HepG2 (cell line): Measurements from ENCODE around the gene MTA2. TPM values are rescaled to one million over a fixed set of nuclear protein-coding genes. Genes with fewer than 3 reads are reported as not detected.

Experiments used
- FOSL1 ChIP-seq: sonication (generic); formaldehyde crosslinking; IDR thresholded peaks from 2 replicates; pipeline ENCODE4 v1.9.0; 2021; ENCODE audit warnings: missing genetic modification reagents, borderline replicate concordance
- FOXJ3 ChIP-seq: sonication (generic); formaldehyde crosslinking; IDR thresholded peaks from 2 replicates; pipeline ENCODE4 v1.4.0; 2020; ENCODE audit warnings: missing genetic modification reagents, mild to moderate bottlenecking, borderline replicate concordance
- FOXO4 ChIP-seq: sonication (generic); formaldehyde crosslinking; conservative IDR thresholded peaks from 2 replicates; pipeline ENCODE4 v1.8.1; 2023; ENCODE audit warnings: missing genetic modification reagents
- GLI4 ChIP-seq: sonication (generic); formaldehyde crosslinking; IDR thresholded peaks from 2 replicates; pipeline ENCODE4 v1.5.1; 2020; ENCODE audit warnings: missing genetic modification reagents, mild to moderate bottlenecking, moderate library complexity, borderline replicate concordance
- GTF2F1 ChIP-seq: fragments of 150-350 bp; IDR thresholded peaks from 2 replicates; pipeline ENCODE4 v1.6.1; 2014; ENCODE audit warnings: low read length
- HNRNPL ChIP-seq: fragments of 200-400 bp; formaldehyde crosslinking; IDR thresholded peaks from 2 replicates; pipeline ENCODE4 v1.6.1; 2017; ENCODE audit warnings: mild to moderate bottlenecking, low read depth, low read length
- KAT7 ChIP-seq: IDR thresholded peaks from 2 replicates; pipeline ENCODE4 v1.6.1; 2018; ENCODE audit warnings: borderline replicate concordance, missing compliant biosample characterization
- KLF9 ChIP-seq: IDR thresholded peaks from 2 replicates; pipeline ENCODE4 v1.6.1; 2016; ENCODE audit warnings: low read depth
- LBX2 ChIP-seq: sonication (generic); formaldehyde crosslinking; IDR thresholded peaks from 2 replicates; pipeline ENCODE4 v1.5.0; 2020; ENCODE audit warnings: missing genetic modification reagents, mild to moderate bottlenecking, borderline replicate concordance
- MAFF ChIP-seq: IDR thresholded peaks from 2 replicates; pipeline ENCODE4 v1.6.1; 2011; ENCODE audit warnings: low read depth, low read length, improper control_type of control experiment
- MED8 ChIP-seq: sonication (generic); formaldehyde crosslinking; IDR thresholded peaks from 2 replicates; pipeline ENCODE4 v1.8.1; 2023; ENCODE audit warnings: mild to moderate bottlenecking, missing genetic modification reagents; ENCODE audit not compliant: insufficient replicate concordance
- MEF2D ChIP-seq: sonication (generic); formaldehyde crosslinking; IDR thresholded peaks from 2 replicates; pipeline ENCODE4 v1.5.1; 2020; ENCODE audit warnings: mild to moderate bottlenecking, missing genetic modification reagents
- PHF21A ChIP-seq: sonication (generic); formaldehyde crosslinking; IDR thresholded peaks from 2 replicates; pipeline ENCODE4 v1.5.0; 2020; ENCODE audit warnings: mild to moderate bottlenecking, missing genetic modification reagents
- POGZ ChIP-seq: sonication (generic); formaldehyde crosslinking; IDR thresholded peaks from 2 replicates; pipeline ENCODE4 v1.4.0; 2020; ENCODE audit warnings: mild to moderate bottlenecking, missing genetic modification reagents
- SALL1 ChIP-seq: sonication (generic); formaldehyde crosslinking; IDR thresholded peaks from 2 replicates; pipeline ENCODE4 v1.8.0; 2022; ENCODE audit warnings: mild to moderate bottlenecking, missing genetic modification reagents
- SETDB1 ChIP-seq: sonication (generic); formaldehyde crosslinking; IDR thresholded peaks from 2 replicates; pipeline ENCODE4 v1.5.1; 2020; ENCODE audit warnings: missing genetic modification reagents, mild to moderate bottlenecking, borderline replicate concordance
- SOX6 ChIP-seq, 2 experiments: fragments of 450-650 bp in 1 of 2; sonication (generic) in 1 of 2; formaldehyde crosslinking in 1 of 2; IDR thresholded peaks; 2 replicates each; pipeline versions ENCODE4 v1.4.0 to v1.6.1; 2017 to 2020; ENCODE audit warnings: antibody characterized with exemption in 1 of 2, mild to moderate bottlenecking in 1 of 2, missing genetic modification reagents in 1 of 2
- SRSF4 ChIP-seq: fragments of 200-400 bp; formaldehyde crosslinking; IDR thresholded peaks from one replicate; pipeline ENCODE4 v1.6.1; 2018; ENCODE audit warnings: mild to moderate bottlenecking, low read depth, low read length, moderate library complexity; ENCODE audit not compliant: poor library complexity, severe bottlenecking
- THAP8 ChIP-seq: sonication (generic); formaldehyde crosslinking; IDR thresholded peaks from 2 replicates; pipeline ENCODE4 v1.5.1; 2020; ENCODE audit warnings: missing genetic modification reagents, mild to moderate bottlenecking, borderline replicate concordance
- TIGD3 ChIP-seq: sonication (generic); formaldehyde crosslinking; IDR thresholded peaks from 2 replicates; pipeline ENCODE4 v1.5.1; 2020; ENCODE audit warnings: mild to moderate bottlenecking, missing genetic modification reagents, borderline replicate concordance
- ZMYM3 ChIP-seq: sonication (generic); formaldehyde crosslinking; IDR thresholded peaks from 2 replicates; pipeline ENCODE4 v1.5.1; 2020; ENCODE audit warnings: mild to moderate bottlenecking, missing genetic modification reagents
- ZNF280B ChIP-seq: sonication (generic); formaldehyde crosslinking; IDR thresholded peaks from 2 replicates; pipeline ENCODE4 v1.5.0; 2020; ENCODE audit warnings: missing genetic modification reagents, mild to moderate bottlenecking, borderline replicate concordance
- ZNF496 ChIP-seq: sonication (generic); formaldehyde crosslinking; IDR thresholded peaks from 2 replicates; pipeline ENCODE4 v1.8.1; 2023; ENCODE audit warnings: mild to moderate bottlenecking, moderate library complexity, missing genetic modification reagents; ENCODE audit not compliant: insufficient replicate concordance
- ZNF576 ChIP-seq: sonication (generic); formaldehyde crosslinking; IDR thresholded peaks from 2 replicates; pipeline ENCODE4 v1.4.0; 2020; ENCODE audit warnings: mild to moderate bottlenecking, missing genetic modification reagents
- ZNF850 ChIP-seq: sonication (generic); formaldehyde crosslinking; conservative IDR thresholded peaks from 2 replicates; pipeline ENCODE4 v1.9.0; 2021; ENCODE audit warnings: mild to moderate bottlenecking, missing genetic modification reagents
- polyA plus RNA-seq, 8 experiments: library from polyadenylated mRNA; depleted of rRNA in 3 of 8; stranded (reverse) in 7 of 8; unstranded in 1 of 8; fragments of >200 nt; fragmentation: Illumina TruSeq in 4 of 8; extraction: Trizol in 4 of 8; gene quantifications; 2 replicates each; pipeline versions ENCODE4 v1.2.1 to v1.2.3, GENCODE V29; 2011 to 2016; ENCODE audit warnings: low read depth in 4 of 8, missing spikeins in 1 of 8, mixed read lengths in 1 of 8; ENCODE audit not compliant: insufficient read depth in 1 of 8
- total RNA-seq, 5 experiments: library from RNA; depleted of rRNA; stranded (reverse); fragments of >200 nt; fragmentation: Illumina TruSeq; extraction: Trizol; gene quantifications; 2 replicates each; pipeline ENCODE4 v1.2.3, GENCODE V29; 2016; ENCODE audit warnings: low read depth in 1 of 5

The MTA2 gene
- total and polyA plus RNA-seq, 2 of the 13 experiments (the other 11 are each of a cell fraction or from before 2014, with no cell fraction given) = 14.0 to 70.0 TPM

- TF ChIP-seq ZMYM3 (CRISPR knock-in tag) (no peak), ZNF280B (CRISPR knock-in tag) (no peak), PHF21A (CRISPR knock-in tag) (no peak), FOSL1 (CRISPR knock-in tag) (no peak), POGZ (CRISPR knock-in tag) (no peak), LBX2 (no peak), GLI4 (CRISPR knock-in tag) (no peak), SALL1 (CRISPR knock-in tag) (0 out of 2 replicates have a peak, but pooled peaks have one; percentile 15), MEF2D (CRISPR knock-in tag) (no peak), TIGD3 (CRISPR knock-in tag) (no peak), SETDB1 (no peak), KAT7 (no peak), SOX6 (IDR thresholded peaks at IDR 0.05) (no peak), SOX6 (CRISPR knock-in tag; IDR thresholded peaks at IDR 0.05) (no peak), ZNF496 (CRISPR knock-in tag) (no peak), FOXO4 (CRISPR knock-in tag) (no peak), KLF9 (CRISPR knock-in tag) (no peak), MED8 (no peak), MAFF (no peak), FOXJ3 (no peak), ZNF850 (no peak), THAP8 (CRISPR knock-in tag) (no peak), HNRNPL (peak; percentile 82), GTF2F1 (no peak), SRSF4 (no peak), ZNF576 (CRISPR knock-in tag) (no peak)
Measured at GRCh38 chr11:62575156-62575555, 26.5 kb downstream of the MTA2 start (continued).
